Iris pigment epithelial cell (primary cell): Measurements from ENCODE around the gene CCDC85A.
"Not testable (repeated sequence)": the region's sequence is repeated elsewhere in the genome, so short reads cannot be mapped to it uniquely, and the experiment has no call there.

ENCODE experiments used
- DNase-seq: peaks from one replicate; pipeline ENCODE4 v3.0.0-alpha.2; 2011; ENCODE audit warnings: low read depth

Gene CCDC85A

GRCh38 chr2:56183643-56184499 lies at the start of gene CCDC85A:
TSS of gene CCDC85A (plus strand) at chr2:56183990. CDS start at chr2:56184625, 635 bp downstream.
- DNase-seq: peak; percentile 82

GRCh38 chr2:56134861-56135260 lies 48.9 kb upstream of the CCDC85A start:
- DNase-seq: no peak

- not testable (repeated sequence) for DNase-seq
Measured at GRCh38 chr2:56142497-56143061, 41.2 kb upstream of the CCDC85A start.

- no peak for DNase-seq
Measured at GRCh38 chr2:56147907-56148306, 35.9 kb upstream of the CCDC85A start.

- no peak for DNase-seq
Measured at GRCh38 chr2:56148825-56149224, 35.0 kb upstream of the CCDC85A start.

GRCh38 chr2:56151841-56152240 lies 31.9 kb upstream of the CCDC85A start:
- DNase-seq: no peak

- DNase-seq: no peak
Measured at GRCh38 chr2:56155188-56155587, 28.6 kb upstream of the CCDC85A start.

GRCh38 chr2:56159875-56160274 lies 23.9 kb upstream of the CCDC85A start:
- not testable (repeated sequence) for DNase-seq

GRCh38 chr2:56167616-56168562 lies 15.9 kb upstream of the CCDC85A start:
- DNase-seq: peak; percentile 72

GRCh38 chr2:56169521-56169920 lies 14.3 kb upstream of the CCDC85A start:
- DNase-seq: no peak

- no peak for DNase-seq
Measured at GRCh38 chr2:56170504-56170903, 13.3 kb upstream of the CCDC85A start.

- DNase-seq: no peak
Measured at GRCh38 chr2:56170988-56171387, 12.8 kb upstream of the CCDC85A start.

- no peak for DNase-seq
Measured at GRCh38 chr2:56175779-56176178, 8.0 kb upstream of the CCDC85A start.

GRCh38 chr2:56177420-56178220 lies 6.2 kb upstream of the CCDC85A start:
- no peak for DNase-seq

- DNase-seq: no peak
Measured at GRCh38 chr2:56179931-56180330, 3.9 kb upstream of the CCDC85A start.

GRCh38 chr2:56182420-56182819 lies 1.4 kb upstream of the CCDC85A start:
- DNase-seq: no peak

GRCh38 chr2:56184500-56185011 lies 766 bp downstream of the CCDC85A start:
- DNase-seq: peak; percentile 20

GRCh38 chr2:56185101-56185581 lies 1.4 kb downstream of the CCDC85A start:
- no peak for DNase-seq

- peak; percentile 39 for DNase-seq
Measured at GRCh38 chr2:56185582-56186046, 1.8 kb downstream of the CCDC85A start.

- peak; percentile 70 for DNase-seq
Measured at GRCh38 chr2:56191617-56192016, 7.8 kb downstream of the CCDC85A start.
